Measurements from ENCODE around the gene CDCA5.

Gene CDCA5

DNA sequence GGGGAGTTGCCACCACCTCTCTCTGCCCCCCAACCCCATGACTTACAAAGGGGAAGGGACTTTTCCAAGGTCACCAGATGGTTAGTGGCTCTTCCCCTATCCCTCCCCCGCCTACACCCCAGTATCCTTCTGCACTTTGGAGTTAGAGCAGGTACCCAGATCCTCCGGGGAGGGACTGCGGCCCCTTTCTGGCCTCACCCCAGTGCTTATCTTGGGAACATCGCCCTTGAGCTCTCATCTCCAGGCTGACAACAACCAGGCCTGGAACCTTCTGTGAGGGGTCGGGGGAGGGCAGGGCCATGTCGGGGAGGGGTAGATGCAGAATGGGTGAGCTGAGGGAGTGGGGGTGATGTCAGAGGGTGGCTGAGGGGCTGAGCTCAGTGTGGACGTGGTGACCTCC is 18.0 kb downstream of the CDCA5 start:
- no peak overlapping the region for H3K9ac ChIP-seq (ENCODE audit: low read length)
- H2AFZ ChIP-seq (ENCODE audit: low read depth, low read length, severe bottlenecking), result no peak overlapping the region
- no peaks in the 10 kb centered on the region for H3K79me2 ChIP-seq (ENCODE audit: insufficient read depth, low read length)
- H3K27ac ChIP-seq (ENCODE audit: low read depth, low read length), result no peak overlapping the region
- no peaks in the 10 kb centered on the region for H3K27me3 ChIP-seq (ENCODE audit: low read length)
- H4K20me1 ChIP-seq (ENCODE audit: low read depth, low read length), result no peaks in the 10 kb centered on the region
- TF ChIP-seq, protein P1, sequence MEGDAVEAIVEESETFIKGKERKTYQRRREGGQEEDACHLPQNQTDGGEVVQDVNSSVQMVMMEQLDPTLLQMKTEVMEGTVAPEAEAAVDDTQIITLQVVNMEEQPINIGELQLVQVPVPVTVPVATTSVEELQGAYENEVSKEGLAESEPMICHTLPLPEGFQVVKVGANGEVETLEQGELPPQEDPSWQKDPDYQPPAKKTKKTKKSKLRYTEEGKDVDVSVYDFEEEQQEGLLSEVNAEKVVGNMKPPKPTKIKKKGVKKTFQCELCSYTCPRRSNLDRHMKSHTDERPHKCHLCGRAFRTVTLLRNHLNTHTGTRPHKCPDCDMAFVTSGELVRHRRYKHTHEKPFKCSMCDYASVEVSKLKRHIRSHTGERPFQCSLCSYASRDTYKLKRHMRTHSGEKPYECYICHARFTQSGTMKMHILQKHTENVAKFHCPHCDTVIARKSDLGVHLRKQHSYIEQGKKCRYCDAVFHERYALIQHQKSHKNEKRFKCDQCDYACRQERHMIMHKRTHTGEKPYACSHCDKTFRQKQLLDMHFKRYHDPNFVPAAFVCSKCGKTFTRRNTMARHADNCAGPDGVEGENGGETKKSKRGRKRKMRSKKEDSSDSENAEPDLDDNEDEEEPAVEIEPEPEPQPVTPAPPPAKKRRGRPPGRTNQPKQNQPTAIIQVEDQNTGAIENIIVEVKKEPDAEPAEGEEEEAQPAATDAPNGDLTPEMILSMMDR (IDR thresholded peaks at IDR 0.05; ENCODE audit: insufficient read depth, low read length, poor library complexity, severe bottlenecking), result no peak
- no peak for TF ChIP-seq EZH2phosphoT487 (conservative IDR thresholded peaks at IDR 0.05; ENCODE audit: low read length)
- no peaks in the 10 kb centered on the region for H3K9me2 ChIP-seq (replicated peaks; ENCODE audit: insufficient read depth, low read length)
- H3K36me3 ChIP-seq (ENCODE audit: low read length), result no peaks in the 10 kb centered on the region
- no peak overlapping the region for H3K4me3 ChIP-seq (ENCODE audit: insufficient read depth, low read length, poor library complexity, severe bottlenecking)
- H3K9me3 ChIP-seq (ENCODE audit: insufficient read depth, low read length), result no peaks in the 10 kb centered on the region
- no peak overlapping the region for H3K4me2 ChIP-seq (ENCODE audit: low read depth, low read length, poor library complexity, severe bottlenecking)
- no peaks in the 10 kb centered on the region for H3F3A ChIP-seq (ENCODE audit: insufficient read depth)

- no peaks in the 10 kb centered on the region for H3K79me2 ChIP-seq (ENCODE audit: insufficient read depth, low read length)
- H4K20me1 ChIP-seq (ENCODE audit: low read depth, low read length), result no peaks in the 10 kb centered on the region
- TF ChIP-seq EZH2phosphoT487 (conservative IDR thresholded peaks at IDR 0.05; ENCODE audit: low read length), result no peak
- TF ChIP-seq, protein P1 (IDR thresholded peaks at IDR 0.05; ENCODE audit: insufficient read depth, low read length, poor library complexity, severe bottlenecking), result no peak
- no peak overlapping the region for H2AFZ ChIP-seq (ENCODE audit: low read depth, low read length, severe bottlenecking)
- H3K9me3 ChIP-seq (ENCODE audit: insufficient read depth, low read length), result no peaks in the 10 kb centered on the region
- no peak overlapping the region for H3K4me3 ChIP-seq (ENCODE audit: insufficient read depth, low read length, poor library complexity, severe bottlenecking)
- H3F3A ChIP-seq (ENCODE audit: insufficient read depth), result no peaks in the 10 kb centered on the region
- no peaks in the 10 kb centered on the region for H3K9me2 ChIP-seq (replicated peaks; ENCODE audit: insufficient read depth, low read length)
- no peaks in the 10 kb centered on the region for H3K27me3 ChIP-seq (ENCODE audit: low read length)
- H3K36me3 ChIP-seq (ENCODE audit: low read length), result no peaks in the 10 kb centered on the region
- H3K4me2 ChIP-seq (ENCODE audit: low read depth, low read length, poor library complexity, severe bottlenecking), result no peak overlapping the region
- H3K9ac ChIP-seq (ENCODE audit: low read length), result no peak overlapping the region
- no peak overlapping the region for H3K27ac ChIP-seq (ENCODE audit: low read depth, low read length)
These were observed 19.0 kb downstream of the CDCA5 start for GRCh38 chr11:65064847-65065240.

GRCh38 chr11:65063532-65063931 is 20.3 kb downstream of the CDCA5 start:
- Histone ChIP-seq H3K9me2 (replicated peaks; ENCODE audit: insufficient read depth, low read length) (no peaks in the 10 kb centered on the region), H4K20me1 (ENCODE audit: low read depth, low read length) (no peaks in the 10 kb centered on the region), H2AFZ (ENCODE audit: low read depth, low read length, severe bottlenecking) (no peak overlapping the region), H3K27me3 (ENCODE audit: low read length) (no peaks in the 10 kb centered on the region), H3K4me2 (ENCODE audit: low read depth, low read length, poor library complexity, severe bottlenecking) (no peak overlapping the region), H3K36me3 (ENCODE audit: low read length) (no peaks in the 10 kb centered on the region), H3K9ac (ENCODE audit: low read length) (no peak overlapping the region), H3F3A (ENCODE audit: insufficient read depth) (no peaks in the 10 kb centered on the region), H3K79me2 (ENCODE audit: insufficient read depth, low read length) (no peaks in the 10 kb centered on the region), H3K4me3 (ENCODE audit: insufficient read depth, low read length, poor library complexity, severe bottlenecking) (no peak overlapping the region), H3K27ac (ENCODE audit: low read depth, low read length) (no peak overlapping the region), H3K9me3 (ENCODE audit: insufficient read depth, low read length) (no peaks in the 10 kb centered on the region)
- TF ChIP-seq EZH2phosphoT487 (conservative IDR thresholded peaks at IDR 0.05; ENCODE audit: low read length), result no peak
- TF ChIP-seq, protein P1 (IDR thresholded peaks at IDR 0.05; ENCODE audit: insufficient read depth, low read length, poor library complexity, severe bottlenecking), result no peak

Measured in SU-DHL-6 (cell line).